ENCODE data around the gene LRTM2.
A peak's percentile ranks its signal among the peaks of the same experiment; 100 is the strongest.

Gene LRTM2

DNA sequence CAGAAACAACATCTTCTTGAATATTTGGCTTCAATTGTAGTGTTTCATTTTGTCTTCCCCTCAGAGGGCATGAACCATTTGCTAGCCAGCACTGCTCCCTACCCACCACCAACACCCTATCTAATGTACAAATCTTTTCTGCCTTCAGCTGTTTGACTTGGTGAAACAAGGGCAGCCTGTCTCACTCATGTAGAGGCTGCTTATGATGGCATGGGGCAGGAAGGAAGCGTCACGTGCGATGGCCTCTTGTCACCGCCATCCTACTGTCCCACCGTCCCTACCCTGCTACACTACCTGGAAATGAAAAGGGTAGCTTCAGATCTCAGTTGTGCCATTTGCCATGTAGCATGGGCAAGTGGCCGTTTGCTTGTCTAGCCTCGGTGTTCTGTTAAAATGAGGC is 29.9 kb upstream of the LRTM2 start:
- Histone ChIP-seq H3K4me3 (replicated peaks; ENCODE audit: insufficient read depth, low read length) (no peak overlapping the region), H3K27ac (replicated peaks) (no peak overlapping the region), H3K27me3 (ENCODE audit: insufficient read depth, poor library complexity, severe bottlenecking) (no peaks in the 10 kb centered on the region)
- no peak for DNase-seq (ENCODE audit: low read depth in 1 of 2, low spot score in 1 of 2)
- TF ChIP-seq POLR2AphosphoS5 (IDR thresholded peaks at IDR 0.05; ENCODE audit: low read depth) (no peak; the same call in 1 of the 2 replicates), GABPA (IDR thresholded peaks at IDR 0.05; ENCODE audit: low read depth) (no peak), SPI1 (IDR thresholded peaks at IDR 0.05; ENCODE audit: borderline replicate concordance, low read depth) (no peak)
- TF ChIP-seq, protein P1, sequence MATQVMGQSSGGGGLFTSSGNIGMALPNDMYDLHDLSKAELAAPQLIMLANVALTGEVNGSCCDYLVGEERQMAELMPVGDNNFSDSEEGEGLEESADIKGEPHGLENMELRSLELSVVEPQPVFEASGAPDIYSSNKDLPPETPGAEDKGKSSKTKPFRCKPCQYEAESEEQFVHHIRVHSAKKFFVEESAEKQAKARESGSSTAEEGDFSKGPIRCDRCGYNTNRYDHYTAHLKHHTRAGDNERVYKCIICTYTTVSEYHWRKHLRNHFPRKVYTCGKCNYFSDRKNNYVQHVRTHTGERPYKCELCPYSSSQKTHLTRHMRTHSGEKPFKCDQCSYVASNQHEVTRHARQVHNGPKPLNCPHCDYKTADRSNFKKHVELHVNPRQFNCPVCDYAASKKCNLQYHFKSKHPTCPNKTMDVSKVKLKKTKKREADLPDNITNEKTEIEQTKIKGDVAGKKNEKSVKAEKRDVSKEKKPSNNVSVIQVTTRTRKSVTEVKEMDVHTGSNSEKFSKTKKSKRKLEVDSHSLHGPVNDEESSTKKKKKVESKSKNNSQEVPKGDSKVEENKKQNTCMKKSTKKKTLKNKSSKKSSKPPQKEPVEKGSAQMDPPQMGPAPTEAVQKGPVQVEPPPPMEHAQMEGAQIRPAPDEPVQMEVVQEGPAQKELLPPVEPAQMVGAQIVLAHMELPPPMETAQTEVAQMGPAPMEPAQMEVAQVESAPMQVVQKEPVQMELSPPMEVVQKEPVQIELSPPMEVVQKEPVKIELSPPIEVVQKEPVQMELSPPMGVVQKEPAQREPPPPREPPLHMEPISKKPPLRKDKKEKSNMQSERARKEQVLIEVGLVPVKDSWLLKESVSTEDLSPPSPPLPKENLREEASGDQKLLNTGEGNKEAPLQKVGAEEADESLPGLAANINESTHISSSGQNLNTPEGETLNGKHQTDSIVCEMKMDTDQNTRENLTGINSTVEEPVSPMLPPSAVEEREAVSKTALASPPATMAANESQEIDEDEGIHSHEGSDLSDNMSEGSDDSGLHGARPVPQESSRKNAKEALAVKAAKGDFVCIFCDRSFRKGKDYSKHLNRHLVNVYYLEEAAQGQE (IDR thresholded peaks at IDR 0.05; ENCODE audit: insufficient replicate concordance, low read depth) = no peak
- TF ChIP-seq, protein P2, sequence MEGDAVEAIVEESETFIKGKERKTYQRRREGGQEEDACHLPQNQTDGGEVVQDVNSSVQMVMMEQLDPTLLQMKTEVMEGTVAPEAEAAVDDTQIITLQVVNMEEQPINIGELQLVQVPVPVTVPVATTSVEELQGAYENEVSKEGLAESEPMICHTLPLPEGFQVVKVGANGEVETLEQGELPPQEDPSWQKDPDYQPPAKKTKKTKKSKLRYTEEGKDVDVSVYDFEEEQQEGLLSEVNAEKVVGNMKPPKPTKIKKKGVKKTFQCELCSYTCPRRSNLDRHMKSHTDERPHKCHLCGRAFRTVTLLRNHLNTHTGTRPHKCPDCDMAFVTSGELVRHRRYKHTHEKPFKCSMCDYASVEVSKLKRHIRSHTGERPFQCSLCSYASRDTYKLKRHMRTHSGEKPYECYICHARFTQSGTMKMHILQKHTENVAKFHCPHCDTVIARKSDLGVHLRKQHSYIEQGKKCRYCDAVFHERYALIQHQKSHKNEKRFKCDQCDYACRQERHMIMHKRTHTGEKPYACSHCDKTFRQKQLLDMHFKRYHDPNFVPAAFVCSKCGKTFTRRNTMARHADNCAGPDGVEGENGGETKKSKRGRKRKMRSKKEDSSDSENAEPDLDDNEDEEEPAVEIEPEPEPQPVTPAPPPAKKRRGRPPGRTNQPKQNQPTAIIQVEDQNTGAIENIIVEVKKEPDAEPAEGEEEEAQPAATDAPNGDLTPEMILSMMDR (IDR thresholded peaks at IDR 0.05; ENCODE audit: insufficient read depth, low read length) = no peak

DNA sequence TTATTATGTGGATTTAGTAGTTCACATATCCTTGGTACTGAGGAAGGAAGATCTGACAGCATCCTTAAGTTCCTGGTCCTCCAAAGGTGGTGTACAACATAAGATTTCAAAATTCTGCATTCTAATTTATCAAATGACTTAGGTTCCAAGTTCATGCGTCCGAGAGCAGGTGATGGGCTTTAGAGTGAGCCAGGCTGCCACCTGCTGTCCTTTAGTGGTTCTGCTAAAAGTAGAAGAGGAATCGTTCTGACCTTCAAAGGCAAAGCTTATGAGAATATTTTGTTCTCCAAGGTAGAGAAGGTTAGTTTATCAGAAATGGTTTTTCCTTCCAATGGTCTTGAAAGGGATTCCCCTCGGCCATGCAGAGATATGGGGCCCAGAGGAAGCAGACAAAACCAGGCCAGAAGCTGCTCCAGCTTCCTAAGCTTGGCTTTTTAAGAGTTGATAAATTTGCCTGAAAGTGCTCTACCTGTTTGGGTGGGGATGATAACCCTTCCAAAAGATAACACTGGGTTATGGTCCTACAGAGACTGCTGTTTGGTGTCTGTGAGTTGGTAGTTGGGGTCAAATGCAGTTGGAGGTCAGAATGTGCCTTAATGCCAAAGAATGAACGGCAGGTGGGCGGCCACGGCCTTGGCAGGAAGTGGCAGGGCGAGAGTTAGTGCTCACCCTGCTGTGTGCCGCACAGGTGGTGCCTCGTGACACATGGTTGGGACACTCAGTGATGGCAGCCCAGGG is 29.1 kb upstream of the LRTM2 start:
- TF ChIP-seq, protein P1 (IDR thresholded peaks at IDR 0.05; ENCODE audit: insufficient replicate concordance, low read depth) = no peak
- TF ChIP-seq, protein P2 (IDR thresholded peaks at IDR 0.05; ENCODE audit: insufficient read depth, low read length) = peak; percentile 74
- Histone ChIP-seq H3K4me3 (replicated peaks; ENCODE audit: insufficient read depth, low read length) (no peak overlapping the region), H3K27ac (replicated peaks) (no peak overlapping the region), H3K27me3 (ENCODE audit: insufficient read depth, poor library complexity, severe bottlenecking) (no peaks in the 10 kb centered on the region)
- DNase-seq (ENCODE audit: low read depth in 1 of 2, low spot score in 1 of 2) = peak in 1 of 2 experiments; percentile 76

DNA sequence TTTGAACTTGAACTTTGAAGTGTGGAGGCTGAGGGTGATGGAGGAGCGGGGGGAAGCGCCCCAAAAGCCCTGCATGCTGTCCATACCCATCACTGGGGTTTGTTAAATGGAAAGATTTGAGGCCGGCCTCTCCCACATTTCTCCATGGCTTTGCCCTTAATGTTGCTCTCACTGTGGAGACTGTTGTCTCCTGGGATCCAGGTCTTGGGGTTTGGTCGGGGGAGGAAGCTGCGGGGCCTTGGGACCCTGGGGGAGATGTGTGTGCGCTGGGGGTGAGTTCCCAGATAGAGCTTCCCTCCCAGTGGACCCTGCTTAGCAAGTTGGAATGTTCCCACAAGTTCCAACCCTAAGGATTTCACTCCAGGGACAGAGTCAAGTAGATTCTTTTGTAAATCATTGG is 28.0 kb upstream of the LRTM2 start:
- Histone ChIP-seq H3K27me3 (ENCODE audit: insufficient read depth, poor library complexity, severe bottlenecking) (no peaks in the 10 kb centered on the region), H3K27ac (replicated peaks) (no peak overlapping the region), H3K4me3 (replicated peaks; ENCODE audit: insufficient read depth, low read length) (no peak overlapping the region)
- no peak for DNase-seq (ENCODE audit: low read depth in 1 of 2, low spot score in 1 of 2)
- TF ChIP-seq GABPA (IDR thresholded peaks at IDR 0.05; ENCODE audit: low read depth) (no peak), POLR2AphosphoS5 (IDR thresholded peaks at IDR 0.05; ENCODE audit: low read depth) (no peak), SPI1 (IDR thresholded peaks at IDR 0.05; ENCODE audit: borderline replicate concordance, low read depth) (no peak)
- TF ChIP-seq, protein P1 (IDR thresholded peaks at IDR 0.05; ENCODE audit: insufficient replicate concordance, low read depth) = no peak
- TF ChIP-seq, protein P2 (IDR thresholded peaks at IDR 0.05; ENCODE audit: insufficient read depth, low read length) = no peak

Measured in HL-60 (cell line).